Neural progenitor cell (in vitro differentiated cells): Measurements from ENCODE around the gene ABCC1. TPM values are rescaled to one million over a fixed set of nuclear protein-coding genes. Genes with fewer than 3 reads are reported as not detected.

Experiments
- DNase-seq: peaks from one replicate; pipeline ENCODE4 v3.0.0-alpha.2; 2016; ENCODE audit warnings: low spot score
- H2AFZ ChIP-seq: fragments of 200-600 bp; sonication (generic); replicated peaks from 2 replicates; pipeline ENCODE4 v1.6.1; 2016; ENCODE audit warnings: antibody characterized with exemption
- H3F3A ChIP-seq: fragments of 200-600 bp; sonication (generic); 2 replicates; pipeline ENCODE4 v1.6.1; 2016; ENCODE audit warnings: antibody characterized with exemption, low read depth
- H3K27ac ChIP-seq: fragments of 200-600 bp; sonication (generic); 2 replicates; pipeline ENCODE4 v1.5.1; 2016; ENCODE audit warnings: mild to moderate bottlenecking
- H3K27me3 ChIP-seq: fragments of 200-600 bp; sonication (generic); 2 replicates; pipeline ENCODE4 v1.6.1; 2016; ENCODE audit warnings: mild to moderate bottlenecking, moderate library complexity
- H3K36me3 ChIP-seq: fragments of 200-600 bp; sonication (generic); 2 replicates; pipeline ENCODE4 v1.5.1; 2016
- H3K4me1 ChIP-seq: fragments of 200-600 bp; sonication (generic); 2 replicates; pipeline ENCODE4 v1.6.1; 2016; ENCODE audit warnings: mixed run types
- H3K4me2 ChIP-seq: fragments of 200-600 bp; sonication (generic); 2 replicates; pipeline ENCODE4 v1.6.1; 2016
- H3K4me3 ChIP-seq: fragments of 200-600 bp; sonication (generic); 2 replicates; pipeline ENCODE4 v1.5.1; 2016
- H3K79me2 ChIP-seq: fragments of 200-600 bp; sonication (generic); 2 replicates; pipeline ENCODE4 v1.6.1; 2016; ENCODE audit warnings: low read depth
- H3K9ac ChIP-seq: fragments of 200-600 bp; sonication (generic); 2 replicates; pipeline ENCODE4 v1.6.1; 2016
- H3K9me3 ChIP-seq: fragments of 200-600 bp; sonication (generic); 2 replicates; pipeline ENCODE4 v1.5.1; 2016; ENCODE audit warnings: low read depth
- H4K20me1 ChIP-seq: fragments of 200-600 bp; sonication (generic); 2 replicates; pipeline ENCODE4 v1.6.1; 2016; ENCODE audit warnings: low read depth
- H3K27ac Mint-ChIP-seq: 3 replicates; pipeline ENCODE4 v1.8.0; 2021; ENCODE audit warnings: mixed read lengths
- H3K27me3 Mint-ChIP-seq: 2 replicates; pipeline ENCODE4 v1.8.0; 2022; ENCODE audit warnings: low read depth, mild to moderate bottlenecking, inconsistent platforms, moderate library complexity, mixed read lengths; ENCODE audit not compliant: insufficient read depth
- H3K36me3 Mint-ChIP-seq: 3 replicates; pipeline ENCODE4 v1.8.0; 2021; ENCODE audit warnings: mixed read lengths
- H3K4me1 Mint-ChIP-seq: 3 replicates; pipeline ENCODE4 v1.8.0; 2021; ENCODE audit warnings: mixed read lengths
- H3K4me3 Mint-ChIP-seq: 3 replicates; pipeline ENCODE4 v1.8.0; 2021; ENCODE audit warnings: mild to moderate bottlenecking, moderate library complexity, mixed read lengths
- H3K9me3 Mint-ChIP-seq: 3 replicates; pipeline ENCODE4 v1.8.0; 2020; ENCODE audit warnings: mixed read lengths
- CTCF ChIP-seq: fragments of 200-600 bp; sonication (generic); IDR thresholded peaks from 2 replicates; pipeline ENCODE4 v1.5.1; 2017; ENCODE audit warnings: antibody characterized with exemption, mild to moderate bottlenecking
- EZH2 ChIP-seq: fragments of 200-600 bp; sonication (generic); IDR thresholded peaks from 2 replicates; pipeline ENCODE4 v1.6.1; 2017; ENCODE audit warnings: antibody characterized with exemption, mild to moderate bottlenecking, moderate library complexity
- EZH2phosphoT487 ChIP-seq: fragments of 200-600 bp; sonication (generic); IDR thresholded peaks from 2 replicates; pipeline ENCODE4 v1.6.1; 2017; ENCODE audit warnings: antibody characterized with exemption
- total RNA-seq: library from RNA; depleted of rRNA; stranded (reverse); fragments of >200 nt; gene quantifications from 2 replicates; pipeline ENCODE4 v1.2.3, GENCODE V29; 2015; ENCODE audit warnings: low replicate concordance

The ABCC1 gene
- total RNA-seq, 1 donor from 2014 or later = 17.5 TPM

GRCh38 chr16:16191493-16192167, 242.2 kb downstream of the ABCC1 start:
- Histone ChIP-seq H3K9ac (no peak overlapping the region), H3K36me3 (no peaks in the 10 kb centered on the region), H3K4me3 (no peak overlapping the region), H3K9me3 (no peaks in the 10 kb centered on the region), H3K4me2 (no peak overlapping the region), H3K79me2 (no peaks in the 10 kb centered on the region), H3K27ac (no peak overlapping the region), H3K27me3 (no peaks in the 10 kb centered on the region), H3K4me1 (no peaks in the 10 kb centered on the region), H4K20me1 (no peaks in the 10 kb centered on the region), H3F3A (no peaks in the 10 kb centered on the region), H2AFZ (no peak overlapping the region)
- Mint-ChIP-seq H3K27ac (no peak overlapping the region), H3K4me1 (no peaks in the 10 kb centered on the region), H3K27me3 (peaks cover 7% of the 10 kb centered on the region), H3K4me3 (no peak overlapping the region), H3K9me3 (no peaks in the 10 kb centered on the region), H3K36me3 (no peaks in the 10 kb centered on the region)
- TF ChIP-seq CTCF (no peak), EZH2 (no peak), EZH2phosphoT487 (no peak)
- DNase-seq = no peak

Other genes starting within 250 kb of the ABCC1 start
- 0.07 and 0.25 TPM in 2 replicates for gene MYH11, start 92.6 kb upstream of the ABCC1 start, total RNA-seq
- gene CEP20, start 61.0 kb upstream of the ABCC1 start, total RNA-seq = 50.5 and 101 TPM in 2 replicates